KOPT-K1 (cell line): Measurements from ENCODE around the gene PRKAR1B.
A peak's percentile ranks its signal among the peaks of the same experiment; 100 is the strongest.

ENCODE experiments used
- H3K27ac ChIP-seq: fragments of 200-600 bp; sonication (generic); 2 replicates; pipeline ENCODE4 v1.5.1; 2016; ENCODE audit warnings: antibody characterized with exemption, mild to moderate bottlenecking, low read depth, low read length; ENCODE audit not compliant: poor library complexity, severe bottlenecking
- H3K36me3 ChIP-seq: fragments of 200-600 bp; sonication (generic); 2 replicates; pipeline ENCODE4 v1.5.1; 2017; ENCODE audit warnings: antibody characterized with exemption, mild to moderate bottlenecking, low read length, moderate library complexity; ENCODE audit not compliant: insufficient read depth
- H3K9me3 ChIP-seq: fragments of 200-600 bp; sonication (generic); 2 replicates; pipeline ENCODE4 v1.5.1; 2017; ENCODE audit warnings: antibody characterized with exemption, low read length, mild to moderate bottlenecking; ENCODE audit not compliant: insufficient read depth, poor library complexity, severe bottlenecking

PRKAR1B gene

DNA sequence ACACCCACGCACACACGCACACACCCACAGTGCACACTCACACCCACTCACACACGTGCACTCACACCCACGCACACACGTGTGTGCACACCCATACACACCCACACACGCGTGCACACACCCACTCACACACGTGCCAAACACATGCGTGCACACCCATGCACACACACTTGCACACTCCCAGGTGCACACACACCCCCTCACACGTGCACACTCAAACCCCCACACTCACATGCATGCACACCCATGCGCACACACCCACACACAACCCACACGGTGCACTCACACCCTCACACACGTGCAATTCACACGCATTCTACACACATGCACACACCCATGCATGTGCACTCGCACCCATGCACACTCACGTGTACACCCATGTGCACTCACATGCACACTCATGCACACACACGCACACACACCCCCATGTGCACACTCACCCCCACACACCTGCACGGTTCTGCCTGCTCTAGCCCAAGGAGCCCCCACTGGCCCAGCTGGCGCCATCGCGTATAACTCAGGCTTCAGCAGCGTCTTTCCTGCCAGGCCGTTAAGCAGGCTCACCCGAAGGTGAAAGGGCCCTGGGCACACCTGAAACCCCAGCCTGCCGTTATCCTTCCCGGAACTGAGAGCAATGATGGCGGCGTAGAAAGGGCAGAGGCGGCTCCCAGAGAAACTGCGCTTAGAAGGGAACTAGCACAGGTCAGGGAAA, 143.5 kb downstream of the PRKAR1B start:
- Histone ChIP-seq H3K27ac (peak overlapping the region; percentile 77), H3K36me3 (peaks cover 66% of the 10 kb centered on the region; the same call in 1 of the 2 replicates), H3K9me3 (peaks cover 13% of the 10 kb centered on the region)

DNA sequence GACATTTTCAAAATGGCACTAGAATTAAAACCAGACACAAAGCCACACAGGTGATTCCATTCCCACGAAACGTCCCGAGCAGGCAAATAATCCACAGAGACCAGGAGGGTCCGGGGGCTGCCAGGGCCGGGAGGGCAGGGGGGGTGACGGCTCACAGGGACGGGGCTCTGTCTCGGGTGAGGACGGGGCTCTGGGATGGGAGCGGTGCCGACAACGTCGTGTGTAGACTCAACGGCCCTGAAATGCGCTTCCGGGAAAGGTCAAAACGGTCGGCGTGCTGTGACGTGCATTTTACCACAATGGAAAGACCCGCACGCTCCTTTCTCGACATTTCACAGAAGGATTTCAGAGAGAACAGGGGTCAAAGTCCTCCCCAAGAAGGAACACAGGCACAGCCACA, 144.2 kb downstream of the PRKAR1B start:
- Histone ChIP-seq H3K9me3 (peaks cover 13% of the 10 kb centered on the region), H3K36me3 (peaks cover 66% of the 10 kb centered on the region), H3K27ac (peak overlapping the region; percentile 77)

- H3K9me3 ChIP-seq, result peaks cover 12% of the 10 kb centered on the region
- peaks cover 68% of the 10 kb centered on the region for H3K36me3 ChIP-seq
- no peak overlapping the region for H3K27ac ChIP-seq
Observed at GRCh38 chr7:582081-582835, 144.8 kb downstream of the PRKAR1B start.

GRCh38 chr7:578386-578785, 148.7 kb downstream of the PRKAR1B start:
- Histone ChIP-seq H3K9me3 (no peaks in the 10 kb centered on the region), H3K27ac (no peak overlapping the region), H3K36me3 (peaks cover 78% of the 10 kb centered on the region)

DNA sequence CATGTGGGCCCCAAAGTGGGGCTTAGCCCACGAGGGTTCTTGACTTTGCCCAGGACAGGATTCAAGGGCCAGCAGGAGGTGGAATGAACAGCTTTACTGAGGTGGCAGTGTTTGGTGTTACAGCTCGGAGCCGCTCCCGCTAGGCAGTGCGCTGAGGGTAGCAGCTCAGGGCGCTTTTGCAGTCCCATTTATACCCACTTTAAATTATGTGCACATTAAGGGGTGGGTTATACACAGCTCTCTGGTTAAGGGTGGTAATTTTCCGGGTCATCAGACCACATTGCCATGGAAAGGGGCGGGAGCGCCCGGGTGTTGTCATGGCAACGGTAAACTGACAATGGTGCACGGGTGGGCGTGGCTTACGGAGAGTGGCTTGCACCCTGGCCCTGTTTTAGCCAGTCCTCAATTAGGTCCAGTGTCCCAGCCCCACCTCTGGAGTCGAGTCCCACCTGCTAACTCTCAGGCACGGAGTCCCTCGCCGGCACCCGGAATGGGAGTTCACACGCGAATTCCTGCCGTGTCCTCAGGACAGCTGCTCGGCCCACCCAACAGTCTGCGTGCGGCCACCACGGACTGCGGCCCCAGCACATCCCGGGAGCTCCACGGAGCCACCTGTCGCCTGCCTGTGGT, 149.2 kb downstream of the PRKAR1B start:
- Histone ChIP-seq H3K27ac (no peak overlapping the region), H3K36me3 (peaks cover 76% of the 10 kb centered on the region), H3K9me3 (no peaks in the 10 kb centered on the region)

GRCh38 chr7:577278-577665, 149.8 kb downstream of the PRKAR1B start:
- no peak overlapping the region for H3K27ac ChIP-seq
- H3K9me3 ChIP-seq, result no peaks in the 10 kb centered on the region
- peaks cover 70% of the 10 kb centered on the region for H3K36me3 ChIP-seq

- Histone ChIP-seq H3K27ac (no peak overlapping the region), H3K9me3 (no peaks in the 10 kb centered on the region), H3K36me3 (peaks cover 65% of the 10 kb centered on the region)
Observed at GRCh38 chr7:576524-577277, 150.4 kb downstream of the PRKAR1B start.

GRCh38 chr7:575425-576366, 151.4 kb downstream of the PRKAR1B start:
- peaks cover 63% of the 10 kb centered on the region for H3K36me3 ChIP-seq
- H3K27ac ChIP-seq, result no peak overlapping the region
- no peaks in the 10 kb centered on the region for H3K9me3 ChIP-seq

GRCh38 chr7:574661-575395, 152.3 kb downstream of the PRKAR1B start:
- H3K27ac ChIP-seq, result no peak overlapping the region
- peaks cover 61% of the 10 kb centered on the region for H3K36me3 ChIP-seq
- H3K9me3 ChIP-seq, result no peaks in the 10 kb centered on the region

GRCh38 chr7:573933-574381, 153.1 kb downstream of the PRKAR1B start:
- H3K9me3 ChIP-seq, result no peaks in the 10 kb centered on the region
- no peak overlapping the region for H3K27ac ChIP-seq
- peaks cover 59% of the 10 kb centered on the region for H3K36me3 ChIP-seq

DNA sequence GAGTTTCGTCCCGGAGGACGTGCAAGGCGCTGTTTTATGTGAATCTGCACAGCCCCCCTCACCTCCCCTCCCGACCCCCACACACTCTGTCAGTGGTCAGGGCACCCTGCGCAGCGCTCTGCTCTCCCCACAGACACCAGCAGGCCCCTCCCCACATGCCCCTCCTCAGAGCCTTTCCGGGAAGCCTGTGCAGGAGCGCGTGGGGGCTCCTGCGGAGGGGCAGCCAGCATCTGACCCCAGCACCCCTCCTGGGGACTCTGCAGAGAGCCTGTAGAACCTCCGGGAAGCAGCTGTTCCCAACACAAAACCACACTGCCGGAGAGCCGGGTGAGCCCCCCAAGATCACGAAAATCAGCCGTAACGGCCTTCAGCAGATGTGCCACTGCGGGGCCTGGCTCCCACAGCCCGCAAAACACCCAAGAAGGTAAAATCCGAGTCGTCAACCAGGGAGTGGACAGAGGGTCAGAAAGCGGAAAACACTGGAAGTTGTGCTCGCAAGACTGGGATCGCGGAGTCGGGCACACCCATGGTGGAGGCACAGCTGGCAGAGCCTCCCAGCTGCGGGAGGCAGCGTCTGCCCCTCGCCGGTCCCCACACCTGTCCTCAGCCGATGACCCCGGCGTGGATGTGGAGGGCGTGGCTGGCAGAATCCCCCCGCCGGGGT, 153.7 kb downstream of the PRKAR1B start:
- H3K36me3 ChIP-seq, result peaks cover 59% of the 10 kb centered on the region
- no peaks in the 10 kb centered on the region for H3K9me3 ChIP-seq
- no peak overlapping the region for H3K27ac ChIP-seq

GRCh38 chr7:572416-573268, 154.4 kb downstream of the PRKAR1B start:
- H3K36me3 ChIP-seq, result peaks cover 53% of the 10 kb centered on the region
- no peaks in the 10 kb centered on the region for H3K9me3 ChIP-seq
- no peak overlapping the region for H3K27ac ChIP-seq
